ENCODE results near the gene SERPINA10. TPM values are rescaled to one million over a fixed set of nuclear protein-coding genes. Genes with fewer than 3 reads are reported as not detected.
"Not testable (repeated sequence)": the region's sequence is repeated elsewhere in the genome, so short reads cannot be mapped to it uniquely, and the experiment has no call there.

Gene SERPINA10
- total RNA-seq, 1 experiment from 2014 or later: 7.3 TPM

DNA sequence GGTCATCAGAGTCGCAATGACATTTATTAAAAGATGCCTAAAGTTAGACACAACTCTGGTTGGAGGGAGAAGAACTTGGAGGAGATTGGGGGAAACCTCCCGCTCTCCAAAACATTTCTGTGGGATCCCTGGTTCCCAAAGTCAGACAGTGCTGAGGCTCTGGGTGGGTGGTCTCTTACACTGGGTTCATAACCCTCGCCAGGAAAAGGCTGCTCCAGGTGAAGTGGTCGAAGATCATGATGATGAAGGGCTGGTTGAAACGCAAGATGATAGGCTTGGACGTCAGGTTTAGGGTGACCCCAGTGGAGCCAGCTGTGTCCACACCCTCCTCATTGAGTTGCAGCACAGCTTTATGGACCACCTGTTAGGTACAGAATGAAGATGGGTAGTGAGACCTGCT lies 11.2 kb upstream of the SERPINA10 start:
- H3K4me3 Mint-ChIP-seq (ENCODE audit: unreplicated experiment): no peak overlapping the region
- H3K36me3 ChIP-seq (ENCODE audit: control insufficient read depth, insufficient read depth, low read length): no peaks in the 10 kb centered on the region

GRCh38 chr14:94303111-94303510 lies 10.0 kb upstream of the SERPINA10 start:
- H3K9me3 ChIP-seq: no peaks in the 10 kb centered on the region
- TF ChIP-seq, protein P1, sequence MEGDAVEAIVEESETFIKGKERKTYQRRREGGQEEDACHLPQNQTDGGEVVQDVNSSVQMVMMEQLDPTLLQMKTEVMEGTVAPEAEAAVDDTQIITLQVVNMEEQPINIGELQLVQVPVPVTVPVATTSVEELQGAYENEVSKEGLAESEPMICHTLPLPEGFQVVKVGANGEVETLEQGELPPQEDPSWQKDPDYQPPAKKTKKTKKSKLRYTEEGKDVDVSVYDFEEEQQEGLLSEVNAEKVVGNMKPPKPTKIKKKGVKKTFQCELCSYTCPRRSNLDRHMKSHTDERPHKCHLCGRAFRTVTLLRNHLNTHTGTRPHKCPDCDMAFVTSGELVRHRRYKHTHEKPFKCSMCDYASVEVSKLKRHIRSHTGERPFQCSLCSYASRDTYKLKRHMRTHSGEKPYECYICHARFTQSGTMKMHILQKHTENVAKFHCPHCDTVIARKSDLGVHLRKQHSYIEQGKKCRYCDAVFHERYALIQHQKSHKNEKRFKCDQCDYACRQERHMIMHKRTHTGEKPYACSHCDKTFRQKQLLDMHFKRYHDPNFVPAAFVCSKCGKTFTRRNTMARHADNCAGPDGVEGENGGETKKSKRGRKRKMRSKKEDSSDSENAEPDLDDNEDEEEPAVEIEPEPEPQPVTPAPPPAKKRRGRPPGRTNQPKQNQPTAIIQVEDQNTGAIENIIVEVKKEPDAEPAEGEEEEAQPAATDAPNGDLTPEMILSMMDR (IDR thresholded peaks at IDR 0.05; ENCODE audit: insufficient read depth in 1 of 2, low read depth in 1 of 2, low read length in 1 of 2, severe bottlenecking in 1 of 2, unreplicated experiment in 1 of 2): no peak
- H3K4me3 Mint-ChIP-seq (ENCODE audit: unreplicated experiment): no peak overlapping the region
- no peak overlapping the region for H3K4me3 ChIP-seq (ENCODE audit: low read depth, low read length)
- no peak overlapping the region for H3K27ac Mint-ChIP-seq (ENCODE audit: unreplicated experiment)
- no peak for DNase-seq
- BruUV-seq (replicated peaks): no TSS peak
- POLR2A ChIA-PET: no interaction called here
- H3K4me1 Mint-ChIP-seq (ENCODE audit: low read depth, unreplicated experiment): no peaks in the 10 kb centered on the region
- peaks cover 11% of the 10 kb centered on the region for H3K9me3 Mint-ChIP-seq (ENCODE audit: unreplicated experiment)
- intact Hi-C loops (cut with micrococcal nuclease; ENCODE audit: unreplicated experiment): loop anchor here (10.0 kb wide), 1 partner anchor 268 kb away; no protein-coding TSS in a partner anchor
- H3K36me3 ChIP-seq (ENCODE audit: control insufficient read depth, insufficient read depth, low read length): no peaks in the 10 kb centered on the region
- H3K4me1 ChIP-seq: no peaks in the 10 kb centered on the region; the same call in 1 of the 2 replicates
- CTCF ChIA-PET: no interaction called here
- H3K36me3 Mint-ChIP-seq (ENCODE audit: insufficient read depth, unreplicated experiment): peaks cover 4% of the 10 kb centered on the region
- no peaks in the 10 kb centered on the region for H3K27me3 ChIP-seq (replicated peaks; ENCODE audit: control insufficient read depth, insufficient read depth, low read length)
- no peaks in the 10 kb centered on the region for H3K27me3 Mint-ChIP-seq (ENCODE audit: insufficient read depth, unreplicated experiment)

More for the DNA sequence above, 11.2 kb upstream of the SERPINA10 start:
- ChIA-PET CTCF (no interaction called here), POLR2A (no interaction called here)
- Mint-ChIP-seq H3K27ac (ENCODE audit: unreplicated experiment) (no peak overlapping the region), H3K27me3 (ENCODE audit: insufficient read depth, unreplicated experiment) (no peaks in the 10 kb centered on the region), H3K36me3 (ENCODE audit: insufficient read depth, unreplicated experiment) (peaks cover 4% of the 10 kb centered on the region), H3K4me1 (ENCODE audit: low read depth, unreplicated experiment) (no peaks in the 10 kb centered on the region), H3K9me3 (ENCODE audit: unreplicated experiment) (peaks cover 15% of the 10 kb centered on the region)
- TF ChIP-seq, protein P1 (IDR thresholded peaks at IDR 0.05; ENCODE audit: insufficient read depth in 1 of 2, low read depth in 1 of 2, low read length in 1 of 2, severe bottlenecking in 1 of 2, unreplicated experiment in 1 of 2): no peak
- H3K9me3 ChIP-seq: no peaks in the 10 kb centered on the region
- H3K27me3 ChIP-seq (replicated peaks; ENCODE audit: control insufficient read depth, insufficient read depth, low read length): no peaks in the 10 kb centered on the region
- intact Hi-C loops (cut with micrococcal nuclease; ENCODE audit: unreplicated experiment): loop anchor here (10.0 kb wide), 1 partner anchor 269 kb away; no protein-coding TSS in a partner anchor
- BruUV-seq (replicated peaks): no TSS peak
- H3K4me3 ChIP-seq (ENCODE audit: low read depth, low read length): no peak overlapping the region
- no peaks in the 10 kb centered on the region; the same call in 1 of the 2 replicates for H3K4me1 ChIP-seq
- no peak for DNase-seq

- TF ChIP-seq, protein P1 (IDR thresholded peaks at IDR 0.05; ENCODE audit: insufficient read depth in 1 of 2, low read depth in 1 of 2, low read length in 1 of 2, severe bottlenecking in 1 of 2, unreplicated experiment in 1 of 2): no peak
- no peaks in the 10 kb centered on the region for H3K27me3 Mint-ChIP-seq (ENCODE audit: insufficient read depth, unreplicated experiment)
- no peaks in the 10 kb centered on the region for H3K36me3 Mint-ChIP-seq (ENCODE audit: insufficient read depth, unreplicated experiment)
- H3K4me3 Mint-ChIP-seq (ENCODE audit: unreplicated experiment): no peak overlapping the region
- peaks cover 9% of the 10 kb centered on the region for H3K9me3 Mint-ChIP-seq (ENCODE audit: unreplicated experiment)
- no peaks in the 10 kb centered on the region for H3K9me3 ChIP-seq
- H3K4me1 Mint-ChIP-seq (ENCODE audit: low read depth, unreplicated experiment): peaks cover 3% of the 10 kb centered on the region
- intact Hi-C loops (cut with micrococcal nuclease; ENCODE audit: unreplicated experiment): no loop called here
- no peak for DNase-seq
- POLR2A ChIA-PET: no interaction called here
- BruUV-seq (replicated peaks): no TSS peak
- no peaks in the 10 kb centered on the region for H3K27me3 ChIP-seq (replicated peaks; ENCODE audit: control insufficient read depth, insufficient read depth, low read length)
- H3K27ac Mint-ChIP-seq (ENCODE audit: unreplicated experiment): no peak overlapping the region
- CTCF ChIA-PET: no interaction called here
- H3K4me1 ChIP-seq: peaks cover 26% of the 10 kb centered on the region
- H3K4me3 ChIP-seq (ENCODE audit: low read depth, low read length): no peak overlapping the region
- H3K36me3 ChIP-seq (ENCODE audit: control insufficient read depth, insufficient read depth, low read length): 0 out of 2 replicates have a peak, but pooled peaks cover 1% of the 10 kb centered on the region
Measured at GRCh38 chr14:94298130-94298529, 5.1 kb upstream of the SERPINA10 start.

DNA sequence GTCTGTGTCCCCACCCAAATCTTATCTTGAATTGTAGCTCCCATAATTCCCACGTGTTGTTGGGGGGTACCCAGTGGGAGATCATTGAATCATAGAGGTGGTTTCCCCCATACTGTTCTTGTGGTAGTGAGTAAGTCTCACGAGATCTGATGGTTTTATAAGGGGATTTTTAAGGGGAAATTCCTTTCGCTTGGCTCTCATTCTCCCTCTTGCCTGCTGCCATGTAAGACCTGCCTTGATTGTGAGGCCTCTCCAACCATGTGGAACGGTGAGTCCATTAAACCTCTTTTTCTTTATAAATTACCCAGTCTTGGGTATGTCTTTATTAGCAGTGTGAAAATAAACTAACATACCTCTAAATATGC lies 3.1 kb upstream of the SERPINA10 start:
- H3K4me3 ChIP-seq (ENCODE audit: low read depth, low read length); POLR2A ChIA-PET; DNase-seq; H3K4me3 Mint-ChIP-seq (ENCODE audit: unreplicated experiment); H3K36me3 Mint-ChIP-seq (ENCODE audit: insufficient read depth, unreplicated experiment); H3K36me3 ChIP-seq (ENCODE audit: control insufficient read depth, insufficient read depth, low read length); H3K27me3 Mint-ChIP-seq (ENCODE audit: insufficient read depth, unreplicated experiment); CTCF ChIA-PET; H3K27ac Mint-ChIP-seq (ENCODE audit: unreplicated experiment); BruUV-seq (replicated peaks); H3K4me1 Mint-ChIP-seq (ENCODE audit: low read depth, unreplicated experiment); H3K9me3 Mint-ChIP-seq (ENCODE audit: unreplicated experiment); H3K9me3 ChIP-seq; intact Hi-C loops (cut with micrococcal nuclease; ENCODE audit: unreplicated experiment); H3K27me3 ChIP-seq (replicated peaks; ENCODE audit: control insufficient read depth, insufficient read depth, low read length): not testable (repeated sequence)
- peaks cover 46% of the 10 kb centered on the region for H3K4me1 ChIP-seq

Data from Caco-2 (cell line).